Smooth muscle cell (in vitro differentiated cells): Measurements from ENCODE around the gene ABHD15. TPM values are rescaled to one million over a fixed set of nuclear protein-coding genes. Genes with fewer than 3 reads are reported as not detected.

ENCODE experiments used
- DNase-seq: peaks from one replicate; lab custom pipeline; 2025; ENCODE audit not compliant: unreplicated experiment; lab: John Stamatoyannopoulos, UW
- H2AFZ ChIP-seq: fragments of 200-600 bp; sonication (generic); 2 replicates; pipeline ENCODE4 v1.6.0; 2016; ENCODE audit warnings: antibody characterized with exemption, low read depth, mild to moderate bottlenecking
- H3F3A ChIP-seq: fragments of 200-600 bp; sonication (generic); 2 replicates; pipeline ENCODE4 v1.6.0; 2017; ENCODE audit warnings: antibody characterized with exemption, low read depth
- H3K27ac ChIP-seq: fragments of 200-600 bp; sonication (generic); 2 replicates; pipeline ENCODE4 v1.5.1; 2016; ENCODE audit warnings: low read depth, mild to moderate bottlenecking
- H3K27me3 ChIP-seq: fragments of 200-600 bp; sonication (generic); 2 replicates; pipeline ENCODE4 v1.6.1; 2016; ENCODE audit warnings: low read depth, mild to moderate bottlenecking
- H3K36me3 ChIP-seq: fragments of 200-600 bp; sonication (generic); 2 replicates; pipeline ENCODE4 v1.5.1; 2016; ENCODE audit warnings: low read depth
- H3K4me1 ChIP-seq: fragments of 200-600 bp; sonication (generic); 2 replicates; pipeline ENCODE4 v1.5.1; 2016; ENCODE audit warnings: low read depth
- H3K4me2 ChIP-seq: fragments of 200-600 bp; sonication (generic); 2 replicates; pipeline ENCODE4 v1.6.0; 2016; ENCODE audit warnings: mild to moderate bottlenecking
- H3K4me3 ChIP-seq: fragments of 200-600 bp; sonication (generic); 2 replicates; pipeline ENCODE4 v1.5.1; 2016; ENCODE audit warnings: mild to moderate bottlenecking
- H3K79me2 ChIP-seq: fragments of 200-600 bp; sonication (generic); 2 replicates; pipeline ENCODE4 v1.6.0; 2016; ENCODE audit warnings: low read depth, mild to moderate bottlenecking
- H3K9ac ChIP-seq: fragments of 200-600 bp; sonication (generic); 2 replicates; pipeline ENCODE4 v1.6.0; 2016; ENCODE audit warnings: low read depth
- H3K9me3 ChIP-seq: fragments of 200-600 bp; sonication (generic); replicated peaks from 2 replicates; pipeline ENCODE4 v1.5.1; 2016; ENCODE audit warnings: low read depth
- H4K20me1 ChIP-seq: fragments of 200-600 bp; sonication (generic); 2 replicates; pipeline ENCODE4 v1.6.0; 2016; ENCODE audit warnings: low read depth
- CTCF ChIP-seq: fragments of 200-600 bp; sonication (generic); IDR thresholded peaks from 2 replicates; pipeline ENCODE4 v1.5.1; 2017; ENCODE audit warnings: borderline replicate concordance, mild to moderate bottlenecking, antibody characterized with exemption; ENCODE audit not compliant: insufficient read depth, poor library complexity, severe bottlenecking
- WGBS: methylation state at CpG from one replicate; pipeline ENCODE4 v1.1.7; 2016; ENCODE audit warnings: low lambda C conversion rate; 5-methylcytosine and 5-hydroxymethylcytosine counted together
- polyA plus RNA-seq: library from polyadenylated mRNA; unstranded; fragments of >200 nt; fragmentation: Nextera tagmentation; extraction: Ambion mirVana; gene quantifications from 2 replicates; pipeline ENCODE4 v1.2.1, GENCODE V29; 2016
- total RNA-seq: library from RNA; depleted of rRNA; stranded (reverse); fragments of >200 nt; gene quantifications from 2 replicates; pipeline ENCODE4 v1.2.3, GENCODE V29; 2014

The ABHD15 gene
- total and polyA plus RNA-seq, 2 experiments from 2014 or later = 5.0 to 7.4 TPM

- no peaks in the 10 kb centered on the region for H3K36me3 ChIP-seq
- H4K20me1 ChIP-seq = no peaks in the 10 kb centered on the region
- H3K27ac ChIP-seq = no peak overlapping the region
- TF ChIP-seq CTCF = no peak
- peaks cover 18% of the 10 kb centered on the region for H3K4me1 ChIP-seq
- no peak overlapping the region for H3K4me2 ChIP-seq
- no peak overlapping the region for H3K9ac ChIP-seq
- H2AFZ ChIP-seq = no peak overlapping the region
- no peaks in the 10 kb centered on the region for H3K79me2 ChIP-seq
- H3K9me3 ChIP-seq = no peaks in the 10 kb centered on the region
- DNase-seq = no peak
- no peak overlapping the region for H3K4me3 ChIP-seq
- no peaks in the 10 kb centered on the region for H3F3A ChIP-seq
- 89% methylated on average over 3 of the region's 3 CpGs for WGBS
- no peaks in the 10 kb centered on the region for H3K27me3 ChIP-seq
Measured at GRCh38 chr17:29610395-29610794, 43.6 kb upstream of the ABHD15 start.

GRCh38 chr17:29608986-29609385 is 42.1 kb upstream of the ABHD15 start:
- TF ChIP-seq CTCF = no peak
- H3K36me3 ChIP-seq = no peaks in the 10 kb centered on the region
- no peaks in the 10 kb centered on the region for H3K9me3 ChIP-seq
- H3K4me2 ChIP-seq = no peak overlapping the region
- H3K27ac ChIP-seq = no peak overlapping the region
- no peak overlapping the region for H3K4me3 ChIP-seq
- H3K27me3 ChIP-seq = no peaks in the 10 kb centered on the region
- DNase-seq = no peak
- no peaks in the 10 kb centered on the region for H3F3A ChIP-seq
- H3K79me2 ChIP-seq = no peaks in the 10 kb centered on the region
- H3K4me1 ChIP-seq = peaks cover 5% of the 10 kb centered on the region
- no peak overlapping the region for H2AFZ ChIP-seq
- H3K9ac ChIP-seq = no peak overlapping the region
- no peaks in the 10 kb centered on the region for H4K20me1 ChIP-seq
- WGBS = 96% methylated on average over 15 of the region's 15 CpGs

GRCh38 chr17:29607557-29608195 is 40.8 kb upstream of the ABHD15 start:
- Histone ChIP-seq H3K27ac (no peak overlapping the region), H3K4me3 (no peak overlapping the region), H2AFZ (no peak overlapping the region), H3K36me3 (no peaks in the 10 kb centered on the region), H3K79me2 (no peaks in the 10 kb centered on the region), H3K9me3 (no peaks in the 10 kb centered on the region), H3K9ac (no peak overlapping the region), H3K4me2 (no peak overlapping the region), H3K4me1 (no peaks in the 10 kb centered on the region), H3F3A (no peaks in the 10 kb centered on the region), H3K27me3 (no peaks in the 10 kb centered on the region), H4K20me1 (no peaks in the 10 kb centered on the region)
- no peak for TF ChIP-seq CTCF
- WGBS = 93% methylated on average over 29 of the region's 29 CpGs
- DNase-seq = no peak

- no peak for DNase-seq
- Histone ChIP-seq H4K20me1 (no peaks in the 10 kb centered on the region), H3K9ac (no peak overlapping the region), H3F3A (no peaks in the 10 kb centered on the region), H3K9me3 (no peaks in the 10 kb centered on the region), H2AFZ (no peak overlapping the region), H3K4me2 (no peak overlapping the region), H3K36me3 (no peaks in the 10 kb centered on the region), H3K27ac (no peak overlapping the region), H3K27me3 (no peaks in the 10 kb centered on the region), H3K4me3 (no peak overlapping the region), H3K4me1 (no peaks in the 10 kb centered on the region), H3K79me2 (no peaks in the 10 kb centered on the region)
- no peak for TF ChIP-seq CTCF
- WGBS = 97% methylated on average over 6 of the region's 6 CpGs
Measured at GRCh38 chr17:29603109-29603674, 36.4 kb upstream of the ABHD15 start.
